OCI-LY7 (cell line): ENCODE data around the gene STARD7.

Experiments
- CTCF ChIP-seq: fragments of 200-600 bp; sonication (generic); conservative IDR thresholded peaks from 2 replicates; pipeline ENCODE4 v1.5.1; 2014; ENCODE audit warnings: mild to moderate bottlenecking, antibody characterized with exemption, low read length, moderate library complexity, mixed read lengths
- EZH2phosphoT487 ChIP-seq: fragments of 200-600 bp; sonication (generic); IDR thresholded peaks from 2 replicates; pipeline ENCODE4 v1.6.1; 2018; ENCODE audit warnings: low read depth, borderline replicate concordance, mild to moderate bottlenecking, mixed run types, antibody characterized with exemption, low read length, moderate library complexity, mixed read lengths

- TF ChIP-seq CTCF (no peak), EZH2phosphoT487 (no peak)
These were observed 56.1 kb downstream of the STARD7 start for GRCh38 chr2:96152304-96153161.
